SK-N-SH (cell line): ENCODE results near the gene PRAMEF17.

Source experiments
- CTCF ChIP-seq: fragments of 200-600 bp; sonication (generic); IDR thresholded peaks from 2 replicates; pipeline ENCODE4 v1.6.1; 2017; ENCODE audit warnings: antibody characterized with exemption, mild to moderate bottlenecking, moderate library complexity
- MAX ChIP-seq: IDR thresholded peaks from 2 replicates; pipeline ENCODE4 v1.4.0; 2012; ENCODE audit warnings: low read depth
- RCOR1 ChIP-seq: fragments of 150-350 bp; IDR thresholded peaks from 2 replicates; pipeline ENCODE4 v1.6.1; 2017; ENCODE audit warnings: antibody characterized with exemption, low read length

- TF ChIP-seq CTCF (no peak), RCOR1 (no peak), MAX (no peak)
These were observed 42.8 kb downstream of the PRAMEF17 start for GRCh38 chr1:13432251-13432650.
